ENCODE results near the gene KIRREL1. TPM values are rescaled to one million over a fixed set of nuclear protein-coding genes. Genes with fewer than 3 reads are reported as not detected.

Gene KIRREL1
- total RNA-seq, 1 experiment from 2014 or later, result 145 TPM

GRCh38 chr1:158068918-158069317 is 75.5 kb downstream of the KIRREL1 start:
- TF ChIP-seq CTCF (IDR thresholded peaks at IDR 0.05) (no peak), REST (IDR thresholded peaks at IDR 0.05; ENCODE audit: insufficient read depth in 1 of 2, low read depth in 2 of 2, low read length in 1 of 2) (no peak), POLR2AphosphoS5 (IDR thresholded peaks at IDR 0.05; ENCODE audit: low read depth, low read length) (no peak), TCF7L2 (IDR thresholded peaks at IDR 0.05; ENCODE audit: low read depth, low read length) (no peak), SIN3A (IDR thresholded peaks at IDR 0.05; ENCODE audit: borderline replicate concordance, insufficient read depth, low read depth, low read length) (no peak)

GRCh38 chr1:158071138-158071537 is 77.7 kb downstream of the KIRREL1 start:
- Histone ChIP-seq H3K4me1 (ENCODE audit: control insufficient read depth, insufficient read depth, low read length) (peaks cover 2% of the 10 kb centered on the region), H3K27me3 (ENCODE audit: control insufficient read depth, insufficient read depth, low read length) (no peaks in the 10 kb centered on the region), H3K27ac (ENCODE audit: low read length) (no peak overlapping the region), H3K36me3 (ENCODE audit: control insufficient read depth, insufficient read depth, low read length) (peaks cover 5% of the 10 kb centered on the region), H3K9me3 (ENCODE audit: control insufficient read depth, insufficient read depth, low read depth, low read length) (no peaks in the 10 kb centered on the region), H3K4me3 (ENCODE audit: low read depth in 2 of 2, low read length in 2 of 2) (no peak overlapping the region)
- intact Hi-C loops (cut with micrococcal nuclease; ENCODE audit: unreplicated experiment) (no loop called here), in situ Hi-C loops (cut with HindIII; ENCODE audit: low pct_unique_long_range_greater_than_20kb, low sequenced_read_pairs) (no loop called here)
- BruUV-seq (replicated peaks), result no TSS peak
- ATAC-seq (no peak), DNase-seq (ENCODE audit: low read depth, low spot score) (no peak)
- POLR2A ChIA-PET, result no interaction called here
- TF ChIP-seq SIN3A (IDR thresholded peaks at IDR 0.05; ENCODE audit: borderline replicate concordance, insufficient read depth, low read depth, low read length), result no peak
- TF ChIP-seq REST (IDR thresholded peaks at IDR 0.05; ENCODE audit: insufficient read depth in 1 of 2, low read depth in 2 of 2, low read length in 1 of 2), result no peak
- no peak for TF ChIP-seq TCF7L2 (IDR thresholded peaks at IDR 0.05; ENCODE audit: low read depth, low read length)
- TF ChIP-seq POLR2AphosphoS5 (IDR thresholded peaks at IDR 0.05; ENCODE audit: low read depth, low read length), result no peak
- TF ChIP-seq CTCF (IDR thresholded peaks at IDR 0.05), result no peak
- CTCF ChIA-PET, result no interaction called here

More at GRCh38 chr1:158068918-158069317, 75.5 kb downstream of the KIRREL1 start:
- BruUV-seq (replicated peaks), result no TSS peak
- no peaks in the 10 kb centered on the region for H3K9me3 ChIP-seq (ENCODE audit: control insufficient read depth, insufficient read depth, low read depth, low read length)
- ChIA-PET POLR2A (no interaction called here), CTCF (no interaction called here)
- in situ Hi-C loops (cut with HindIII; ENCODE audit: low pct_unique_long_range_greater_than_20kb, low sequenced_read_pairs), result no loop called here
- H3K36me3 ChIP-seq (ENCODE audit: control insufficient read depth, insufficient read depth, low read length), result peaks cover 3% of the 10 kb centered on the region
- no peaks in the 10 kb centered on the region for H3K27me3 ChIP-seq (ENCODE audit: control insufficient read depth, insufficient read depth, low read length)
- ATAC-seq, result no peak
- intact Hi-C loops (cut with micrococcal nuclease; ENCODE audit: unreplicated experiment), result no loop called here
- DNase-seq (ENCODE audit: low read depth, low spot score), result no peak
- H3K27ac ChIP-seq (ENCODE audit: low read length), result no peak overlapping the region
- H3K4me3 ChIP-seq (ENCODE audit: low read depth in 2 of 2, low read length in 2 of 2), result no peak overlapping the region
- peaks cover 2% of the 10 kb centered on the region for H3K4me1 ChIP-seq (ENCODE audit: control insufficient read depth, insufficient read depth, low read length)

All from Panc1 (cell line).